K562 (cell line): Measurements from ENCODE around the gene NR2F2. TPM values are rescaled to one million over a fixed set of nuclear protein-coding genes. Genes with fewer than 3 reads are reported as not detected.

Experiments
- ATAC-seq: fragments of 200-7000 bp; cut with Tn5 transposase; 3 replicates; pipeline ENCODE4 v1.9.1; 2020; ENCODE audit warnings: moderate library complexity
- BruUV-seq: library from RNA; stranded (reverse); fragments of 400-500 nt; replicated peaks from 2 replicates; lab custom pipeline; 2021; lab: Mats Ljungman, UMichigan
- CTCF ChIA-PET: fragments of 300-600 bp; formaldehyde crosslinking; extraction: SDS; loops from one replicate; lab custom pipeline; 2021; ENCODE audit warnings: low intra/inter-chr PET ratio; lab: Yijun Ruan, JAX
- POLR2A ChIA-PET: fragments of 300-600, 350-650 bp; sonication (Branson Sonifier 250); formaldehyde crosslinking; extraction: SDS; loops from one replicate; lab custom pipeline; 2021; ENCODE audit warnings: antibody characterized with exemption, inconsistent platforms; lab: Yijun Ruan, JAX
- DNase-seq, 4 experiments: peaks; one replicate each; pipeline versions ENCODE4 v3.0.0 to v3.0.0-alpha.2; 2011 to 2018; ENCODE audit warnings: low spot score in 3 of 4, mixed read lengths in 3 of 4; ENCODE audit errors: extremely low read depth in 1 of 4
- FAIRE-seq: peaks from 2 replicates; lab custom pipeline; 2011; peaks lifted over from hg19 to GRCh38; lab: Jason Lieb, UNC
- H2AFZ ChIP-seq: 2 replicates; pipeline ENCODE4 v1.6.0; 2011; ENCODE audit warnings: low read depth, low read length, control low read depth, inconsistent platforms
- H3K27ac ChIP-seq: fragments of 200-600 bp; 3 replicates; pipeline ENCODE4 v1.8.0; 2011; ENCODE audit warnings: low read depth, mild to moderate bottlenecking, control low read depth, inconsistent platforms, low read length, moderate library complexity, mixed read lengths; ENCODE audit errors: extremely low read depth
- H3K27me3 ChIP-seq, 2 experiments: fragments of 300-600 bp in 1 of 2; 2 replicates in 1 of 2; 3 replicates in 1 of 2; pipeline versions ENCODE4 v1.6.0 to v1.8.0; 2011; ENCODE audit warnings: inconsistent platforms in 2 of 2, low read length in 2 of 2, mild to moderate bottlenecking in 1 of 2, mixed read lengths in 1 of 2, moderate library complexity in 1 of 2; ENCODE audit not compliant: control insufficient read depth in 2 of 2, insufficient read depth in 2 of 2
- H3K36me3 ChIP-seq: fragments of 300-600 bp; 3 replicates; pipeline ENCODE4 v1.8.0; 2011; ENCODE audit warnings: mild to moderate bottlenecking, low read length, inconsistent platforms; ENCODE audit not compliant: control insufficient read depth, insufficient read depth
- H3K4me1 ChIP-seq, 2 experiments: fragments of 200-600 bp in 1 of 2; replicated peaks in 1 of 2; 2 replicates in 1 of 2; 3 replicates in 1 of 2; pipeline versions ENCODE4 v1.5.1 to v1.8.0; 2011; ENCODE audit warnings: inconsistent platforms in 2 of 2, low read length in 2 of 2, mild to moderate bottlenecking in 1 of 2, mixed read lengths in 1 of 2, moderate library complexity in 1 of 2; ENCODE audit not compliant: control insufficient read depth in 2 of 2, insufficient read depth in 2 of 2
- H3K4me2 ChIP-seq: 2 replicates; pipeline ENCODE4 v1.6.1; 2011; ENCODE audit warnings: low read length, control low read depth, inconsistent platforms, mixed read lengths; ENCODE audit not compliant: insufficient read depth
- H3K4me3 ChIP-seq: fragments of 200-600 bp; sonication (generic), shearing (Covaris generic); 2 replicates; pipeline ENCODE4 v1.5.1; 2016; ENCODE audit warnings: control low read depth, inconsistent platforms
- H3K79me2 ChIP-seq: fragments of 200-600 bp; 3 replicates; pipeline ENCODE4 v1.8.0; 2011; ENCODE audit warnings: low read length, inconsistent platforms; ENCODE audit not compliant: control insufficient read depth, insufficient read depth
- H3K9ac ChIP-seq, 2 experiments: 2 replicates each; pipeline versions ENCODE4 v1.6.0 to v1.6.1; 2011; ENCODE audit warnings: low read depth in 2 of 2, low read length in 2 of 2, control low read depth in 1 of 2, inconsistent platforms in 1 of 2, mild to moderate bottlenecking in 1 of 2, mixed read lengths in 1 of 2; ENCODE audit not compliant: insufficient read depth in 1 of 2
- H3K9me1 ChIP-seq: one replicate; pipeline ENCODE4 v1.6.0; 2011; ENCODE audit warnings: inconsistent platforms, mild to moderate bottlenecking, low read length, moderate library complexity; ENCODE audit not compliant: control insufficient read depth, insufficient read depth
- H3K9me3 ChIP-seq: replicated peaks from 2 replicates; pipeline ENCODE4 v1.5.1; 2011; ENCODE audit warnings: low read depth, low read length, inconsistent platforms; ENCODE audit not compliant: control insufficient read depth, insufficient read depth
- H4K20me1 ChIP-seq: replicated peaks from 2 replicates; pipeline ENCODE4 v1.6.1; 2011; ENCODE audit warnings: low read length, inconsistent platforms, mixed read lengths; ENCODE audit not compliant: control insufficient read depth, insufficient read depth
- ARID1B ChIP-seq: fragments of 450-650 bp; IDR thresholded peaks from 2 replicates; pipeline ENCODE4 v1.6.1; 2016; ENCODE audit warnings: antibody characterized with exemption, mild to moderate bottlenecking, inconsistent platforms
- ARID2 ChIP-seq: fragments of 450-650 bp; IDR thresholded peaks from 2 replicates; pipeline ENCODE4 v1.6.1; 2017; ENCODE audit warnings: antibody characterized with exemption, mild to moderate bottlenecking
- EGR1 ChIP-seq: fragments of 450-650 bp; conservative IDR thresholded peaks from 2 replicates; pipeline ENCODE4 v1.6.1; 2017; ENCODE audit warnings: mild to moderate bottlenecking
- FOXJ2 ChIP-seq: fragments of 200-800 bp; sonication (Bioruptor generic); IDR thresholded peaks from 2 replicates; pipeline ENCODE4 v1.6.1; 2016; ENCODE audit warnings: missing genetic modification characterization, missing compliant biosample characterization
- KLF6 ChIP-seq: fragments of 250-450 bp; sonication (Bioruptor Pico); IDR thresholded peaks from 2 replicates; pipeline ENCODE4 v1.4.0; 2020; ENCODE audit warnings: mild to moderate bottlenecking, moderate library complexity, borderline replicate concordance
- MCM7 ChIP-seq, 2 experiments: fragments of 450-650 bp; IDR thresholded peaks; 2 replicates each; pipeline ENCODE4 v1.6.1; 2016 to 2018
- NR0B1 ChIP-seq: fragments of 450-650 bp; IDR thresholded peaks from one replicate; pipeline ENCODE4 v1.6.1; 2018; ENCODE audit warnings: mild to moderate bottlenecking, moderate library complexity; ENCODE audit not compliant: partially characterized antibody
- SMARCC2 ChIP-seq: fragments of 450-650 bp; IDR thresholded peaks from 2 replicates; pipeline ENCODE4 v1.6.1; 2017; ENCODE audit warnings: antibody characterized with exemption, moderate library complexity, mild to moderate bottlenecking, low read depth
- SMARCE1 ChIP-seq: fragments of 450-650 bp; IDR thresholded peaks from 2 replicates; pipeline ENCODE4 v1.7.1; 2016; ENCODE audit warnings: mild to moderate bottlenecking
- ZBTB33 ChIP-seq: sonication (generic); formaldehyde crosslinking; IDR thresholded peaks from 2 replicates; pipeline ENCODE4 v1.8.1; 2023; ENCODE audit warnings: mild to moderate bottlenecking, missing genetic modification reagents
- ZBTB7A ChIP-seq: IDR thresholded peaks from 2 replicates; pipeline ENCODE4 v1.6.1; 2011; ENCODE audit warnings: low read depth, mild to moderate bottlenecking, low read length, moderate library complexity, borderline replicate concordance; ENCODE audit not compliant: control insufficient read depth
- ZNF282 ChIP-seq: sonication (generic); formaldehyde crosslinking; IDR thresholded peaks from 2 replicates; pipeline ENCODE4 v1.8.1; 2023; ENCODE audit warnings: missing genetic modification reagents
- WGBS: fragments of 100-300 bp; shearing (Covaris generic); methylation state at CpG from one replicate; pipeline ENCODE4 v1.1.6; 2016; ENCODE audit warnings: low coverage, mixed read lengths; ENCODE audit not compliant: insufficient coverage; ENCODE audit errors: missing lambda C conversion rate; 5-methylcytosine and 5-hydroxymethylcytosine counted together
- in situ Hi-C: fragments of 300-500 bp; cut with MboI; formaldehyde crosslinking; loops from 4 replicates; pipeline ENCODE4 v1.15.0; 2018; ENCODE audit warnings: inconsistent platforms, mixed read lengths
- intact Hi-C: fragments of 100-400 bp; cut with micrococcal nuclease; formaldehyde crosslinking; loops from 2 replicates; pipeline ENCODE4 v1.14.2; 2022
- polyA plus RNA-seq, 8 experiments: library from polyadenylated mRNA; depleted of rRNA in 4 of 8; stranded (reverse) in 5 of 8; unstranded in 3 of 8; fragments of >200 nt; fragmentation: Nextera tagmentation in 2 of 8; fragmentation: Illumina TruSeq in 1 of 8; extraction: Ambion mirVana in 2 of 8; extraction: Trizol in 1 of 8; gene quantifications; 2 replicates each; pipeline versions ENCODE4 v1.2.1 to v1.2.3, GENCODE V29; 2011 to 2014; ENCODE audit warnings: inconsistent platforms in 1 of 8, missing spikeins in 1 of 8
- total RNA-seq, 7 experiments: library from RNA; depleted of rRNA in 6 of 7; stranded (reverse); fragments of >200 nt in 6 of 7; fragmentation: Illumina TruSeq in 2 of 7; extraction: Trizol in 2 of 7; gene quantifications; 2 replicates each; pipeline versions ENCODE4 v1.2.1 to v1.2.3, GENCODE V29; 2011 to 2021; ENCODE audit warnings: low replicate concordance in 1 of 7

Gene NR2F2
- total and polyA plus RNA-seq, 9 of the 15 experiments (the other 6 are each of a cell fraction or from before 2014, with no cell fraction given) = 6.0 to 51.8 (median 11.1) TPM

GRCh38 chr15:96358821-96359615 is 28.5 kb downstream of the NR2F2 start (continued):
- TF ChIP-seq NR0B1 (no peak), FOXJ2 (no peak), ARID2 (no peak), SMARCE1 (no peak)

- no peak for DNase-seq
- Histone ChIP-seq H3K4me3 (no peak overlapping the region), H3K79me2 (no peaks in the 10 kb centered on the region), H3K9me1 (peaks cover 3% of the 10 kb centered on the region), H3K27ac (no peak overlapping the region), H3K4me2 (no peak overlapping the region), H3K4me1 (peaks cover 15 to 35% of the 10 kb centered on the region in 2 experiments), H4K20me1 (no peaks in the 10 kb centered on the region), H3K9ac (no peak overlapping the region), H3K27me3 (no peaks in the 10 kb centered on the region), H2AFZ (no peak overlapping the region), H3K9me3 (no peaks in the 10 kb centered on the region), H3K36me3 (no peaks in the 10 kb centered on the region)
- ChIA-PET POLR2A (interaction anchor here (0.7 kb wide), 1 partner anchor 116 kb away, joined by 3 read pairs; no protein-coding TSS in a partner anchor), CTCF (no interaction called here)
- no peak for FAIRE-seq
- 95% methylated on average over 34 of the region's 57 CpGs for WGBS
- TF ChIP-seq ZNF282 (no peak), ARID1B (no peak), ZBTB33 (CRISPR knock-in tag) (peak; percentile 41; the same call in 1 of the 2 replicates), SMARCC2 (no peak), ZBTB7A (no peak), MCM7 (IDR thresholded peaks at IDR 0.05) (no peak), KLF6 (CRISPR knock-in tag) (no peak), EGR1 (no peak)
- no TSS peak for BruUV-seq
- intact Hi-C loops (loop anchor here (5.0 kb wide), 1 partner anchor 102 kb away; no protein-coding TSS in a partner anchor), in situ Hi-C loops (loop anchor here (10.0 kb wide), 1 partner anchor 225 kb away; no protein-coding TSS in a partner anchor)
- no peak for ATAC-seq
Observed at GRCh38 chr15:96359616-96360521, 29.4 kb downstream of the NR2F2 start.
